Fibroblast of lung (primary cell): Measurements from ENCODE around the gene RNPEPL1. TPM values are rescaled to one million over a fixed set of nuclear protein-coding genes. Genes with fewer than 3 reads are reported as not detected.

Source experiments
- DNase-seq, 2 donors: peaks; one replicate each; pipeline versions ENCODE4 v3.0.0 to v3.0.0-alpha.2; 2010; ENCODE audit warnings: low read depth in 2 of 2
- H2AFZ ChIP-seq: 2 replicates; pipeline ENCODE4 v1.5.1; 2012; ENCODE audit warnings: low read length, control low read depth, inconsistent platforms
- H3K27ac ChIP-seq: 2 replicates; pipeline ENCODE4 v1.5.1; 2011; ENCODE audit warnings: low read length, control low read depth; ENCODE audit not compliant: insufficient read depth
- H3K27me3 ChIP-seq: 2 replicates; pipeline ENCODE4 v1.5.1; 2011; ENCODE audit warnings: mild to moderate bottlenecking, low read length; ENCODE audit not compliant: control insufficient read depth, insufficient read depth
- H3K36me3 ChIP-seq: 2 replicates; pipeline ENCODE4 v1.5.1; 2011; ENCODE audit warnings: low read length; ENCODE audit not compliant: control insufficient read depth, insufficient read depth
- H3K4me1 ChIP-seq: 2 replicates; pipeline ENCODE4 v1.5.1; 2011; ENCODE audit warnings: low read length; ENCODE audit not compliant: control insufficient read depth, insufficient read depth; ENCODE audit errors: extremely low read depth
- H3K4me2 ChIP-seq: 2 replicates; pipeline ENCODE4 v1.5.1; 2011; ENCODE audit warnings: low read length, control low read depth; ENCODE audit not compliant: insufficient read depth; ENCODE audit errors: extremely low read depth
- H3K4me3 ChIP-seq, 4 experiments: fragments of 200-600 bp in 1 of 4; sonication (generic) in 1 of 4; replicated peaks in 1 of 4; 2 replicates each; pipeline ENCODE4 v1.5.1; 2011 to 2016; ENCODE audit warnings: low read length in 4 of 4, low read depth in 3 of 4, mild to moderate bottlenecking in 3 of 4, control low read depth in 2 of 4, inconsistent platforms in 1 of 4, mixed read lengths in 1 of 4; ENCODE audit not compliant: insufficient read depth in 1 of 4; ENCODE audit errors: control extremely low read depth in 1 of 4
- H3K79me2 ChIP-seq: 2 replicates; pipeline ENCODE4 v1.5.1; 2012; ENCODE audit warnings: mild to moderate bottlenecking, low read length, inconsistent platforms; ENCODE audit not compliant: control insufficient read depth, insufficient read depth
- H3K9ac ChIP-seq: 2 replicates; pipeline ENCODE4 v1.5.1; 2011; ENCODE audit warnings: mild to moderate bottlenecking, low read length, control low read depth; ENCODE audit not compliant: insufficient read depth
- H3K9me3 ChIP-seq: 2 replicates; pipeline ENCODE4 v1.5.1; 2012; ENCODE audit warnings: low read depth, low read length; ENCODE audit not compliant: control insufficient read depth, insufficient read depth
- H4K20me1 ChIP-seq: 2 replicates; pipeline ENCODE4 v1.5.1; 2011; ENCODE audit warnings: low read length; ENCODE audit not compliant: control insufficient read depth, insufficient read depth; ENCODE audit errors: extremely low read depth
- EZH2 ChIP-seq: IDR thresholded peaks from 2 replicates; pipeline ENCODE4 v1.5.1; 2012; ENCODE audit warnings: low read length, control low read depth, mild to moderate bottlenecking; ENCODE audit errors: missing control alignments
- polyA plus RNA-seq, 2 donors: library from polyadenylated mRNA; depleted of rRNA in 1 of 2; stranded (reverse) in 1 of 2; unstranded in 1 of 2; fragments of >200 nt; gene quantifications; 2 replicates each; pipeline ENCODE4 v1.2.1, GENCODE V29; 2011 to 2012; ENCODE audit warnings: missing spikeins in 1 of 2
- total RNA-seq: library from RNA; depleted of rRNA; stranded (reverse); fragments of >200 nt; gene quantifications from 2 replicates; pipeline ENCODE4 v1.2.1, GENCODE V29; 2014
- TF ChIP-seq, protein P1 (sequence below), 2 donors: IDR thresholded peaks in 1 of 2; conservative IDR thresholded peaks in 1 of 2; 1 replicate in 1 of 2; 2 replicates in 1 of 2; pipeline ENCODE4 v1.5.1; 2011 to 2012; ENCODE audit warnings: low read length in 2 of 2, control low read depth in 1 of 2, inconsistent platforms in 1 of 2, low read depth in 1 of 2, mild to moderate bottlenecking in 1 of 2

The RNPEPL1 gene
- total and polyA plus RNA-seq, 2 donors (not counting 1 experiment from before 2014, with no cell fraction given) = 7.9 to 20.6 TPM

DNA sequence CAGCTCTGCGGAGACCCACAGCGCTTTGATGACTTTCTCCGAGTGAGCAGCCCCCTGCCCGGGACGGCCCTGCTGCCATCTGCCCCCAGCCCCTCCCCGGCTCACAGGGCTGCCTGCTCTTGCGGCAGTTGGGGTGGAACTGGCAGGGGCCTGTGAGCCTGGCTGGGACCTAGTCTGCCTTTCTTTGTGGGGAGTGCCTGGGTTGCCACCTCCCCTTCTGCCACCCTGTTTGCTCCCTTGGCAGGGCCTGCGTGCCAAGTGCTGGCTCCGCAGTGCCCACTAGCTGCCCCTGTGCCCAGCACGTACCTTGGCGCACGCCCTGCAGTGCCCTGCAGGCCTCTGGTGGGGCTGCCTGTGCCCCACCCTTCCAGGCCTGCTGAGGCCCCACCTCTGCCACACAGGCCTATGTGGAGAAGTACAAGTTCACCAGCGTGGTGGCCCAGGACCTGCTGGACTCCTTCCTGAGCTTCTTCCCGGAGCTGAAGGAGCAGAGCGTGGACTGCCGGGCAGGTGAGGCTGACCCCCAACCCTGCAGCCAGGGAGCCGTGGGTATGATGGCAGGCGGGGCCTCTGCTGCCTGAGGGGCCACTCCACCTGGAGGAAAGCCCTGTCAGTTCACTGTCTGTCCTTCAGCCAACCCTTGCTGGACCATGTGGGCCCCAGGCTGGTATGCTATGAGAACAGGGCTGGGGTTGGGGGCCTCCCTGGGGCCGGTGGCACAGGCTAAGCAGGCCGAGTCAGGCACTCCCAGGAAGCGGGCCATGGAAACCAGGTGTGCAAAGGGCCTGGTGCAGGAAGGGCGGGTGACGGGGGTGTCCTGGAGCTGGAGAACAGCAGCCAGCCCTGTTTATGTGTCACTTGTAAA is 7.0 kb downstream of the RNPEPL1 start:
- no peaks in the 10 kb centered on the region for H4K20me1 ChIP-seq
- TF ChIP-seq EZH2 = no peak
- TF ChIP-seq, protein P1, sequence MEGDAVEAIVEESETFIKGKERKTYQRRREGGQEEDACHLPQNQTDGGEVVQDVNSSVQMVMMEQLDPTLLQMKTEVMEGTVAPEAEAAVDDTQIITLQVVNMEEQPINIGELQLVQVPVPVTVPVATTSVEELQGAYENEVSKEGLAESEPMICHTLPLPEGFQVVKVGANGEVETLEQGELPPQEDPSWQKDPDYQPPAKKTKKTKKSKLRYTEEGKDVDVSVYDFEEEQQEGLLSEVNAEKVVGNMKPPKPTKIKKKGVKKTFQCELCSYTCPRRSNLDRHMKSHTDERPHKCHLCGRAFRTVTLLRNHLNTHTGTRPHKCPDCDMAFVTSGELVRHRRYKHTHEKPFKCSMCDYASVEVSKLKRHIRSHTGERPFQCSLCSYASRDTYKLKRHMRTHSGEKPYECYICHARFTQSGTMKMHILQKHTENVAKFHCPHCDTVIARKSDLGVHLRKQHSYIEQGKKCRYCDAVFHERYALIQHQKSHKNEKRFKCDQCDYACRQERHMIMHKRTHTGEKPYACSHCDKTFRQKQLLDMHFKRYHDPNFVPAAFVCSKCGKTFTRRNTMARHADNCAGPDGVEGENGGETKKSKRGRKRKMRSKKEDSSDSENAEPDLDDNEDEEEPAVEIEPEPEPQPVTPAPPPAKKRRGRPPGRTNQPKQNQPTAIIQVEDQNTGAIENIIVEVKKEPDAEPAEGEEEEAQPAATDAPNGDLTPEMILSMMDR (conservative IDR thresholded peaks at IDR 0.05 in 1 of 2, IDR thresholded peaks at IDR 0.05 in 1 of 2; ENCODE audit: low read depth in 1 of 2, low read length in 2 of 2) = no peak
- H3K79me2 ChIP-seq = peaks cover 7% of the 10 kb centered on the region
- no peak overlapping the region for H3K4me2 ChIP-seq
- H3K27me3 ChIP-seq = no peaks in the 10 kb centered on the region
- DNase-seq = no peak
- H3K9ac ChIP-seq = no peak overlapping the region
- no peak overlapping the region for H2AFZ ChIP-seq
- H3K4me1 ChIP-seq = peaks cover 6% of the 10 kb centered on the region
- H3K27ac ChIP-seq = no peak overlapping the region
- no peaks in the 10 kb centered on the region for H3K9me3 ChIP-seq
- peaks cover 5% of the 10 kb centered on the region for H3K36me3 ChIP-seq
- no peak overlapping the region for H3K4me3 ChIP-seq

DNA sequence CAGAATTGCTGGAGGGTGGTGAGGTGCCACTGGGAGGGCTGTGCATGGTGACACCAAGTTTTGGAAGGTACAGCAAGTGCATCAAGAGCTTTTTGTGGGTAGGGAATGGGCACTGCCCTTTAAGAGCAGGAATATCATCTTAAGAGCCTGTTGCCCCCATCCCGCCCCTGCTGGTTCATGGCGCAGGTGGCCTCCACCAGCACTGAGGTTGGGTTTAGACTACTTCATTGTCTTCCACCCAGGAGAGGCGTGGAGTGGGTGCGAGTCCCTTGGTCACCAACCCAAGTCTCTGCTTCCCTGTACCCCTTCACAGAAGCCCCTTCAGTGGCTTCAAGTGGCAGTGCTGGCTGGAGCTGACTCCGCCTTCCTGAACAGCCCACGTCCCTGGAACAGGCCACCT is 7.8 kb downstream of the RNPEPL1 start:
- Histone ChIP-seq H3K79me2 (peaks cover 7% of the 10 kb centered on the region), H3K27ac (no peak overlapping the region), H4K20me1 (no peaks in the 10 kb centered on the region), H2AFZ (no peak overlapping the region), H3K9ac (no peak overlapping the region), H3K36me3 (peaks cover 5% of the 10 kb centered on the region), H3K27me3 (no peaks in the 10 kb centered on the region), H3K9me3 (no peaks in the 10 kb centered on the region), H3K4me2 (no peak overlapping the region), H3K4me3 (no peak overlapping the region), H3K4me1 (peaks cover 6% of the 10 kb centered on the region)
- DNase-seq = no peak
- TF ChIP-seq, protein P1 (conservative IDR thresholded peaks at IDR 0.05 in 1 of 2, IDR thresholded peaks at IDR 0.05 in 1 of 2; ENCODE audit: low read depth in 1 of 2, low read length in 2 of 2) = no peak
- TF ChIP-seq EZH2 = no peak

- H3K79me2 ChIP-seq = peaks cover 7% of the 10 kb centered on the region
- no peak for TF ChIP-seq EZH2
- TF ChIP-seq, protein P1 (conservative IDR thresholded peaks at IDR 0.05 in 1 of 2, IDR thresholded peaks at IDR 0.05 in 1 of 2; ENCODE audit: low read depth in 1 of 2, low read length in 2 of 2) = no peak
- H2AFZ ChIP-seq = no peak overlapping the region
- no peak for DNase-seq
- H3K36me3 ChIP-seq = peaks cover 5% of the 10 kb centered on the region
- peaks cover 6% of the 10 kb centered on the region for H3K4me1 ChIP-seq
- H4K20me1 ChIP-seq = no peaks in the 10 kb centered on the region
- H3K9me3 ChIP-seq = no peaks in the 10 kb centered on the region
- H3K27ac ChIP-seq = no peak overlapping the region
- H3K27me3 ChIP-seq = no peaks in the 10 kb centered on the region
- no peak overlapping the region for H3K9ac ChIP-seq
- no peak overlapping the region for H3K4me3 ChIP-seq
- no peak overlapping the region for H3K4me2 ChIP-seq
Measured at GRCh38 chr2:240576436-240577205, 8.3 kb downstream of the RNPEPL1 start.
